HG03108 (cell line): Measurements from ENCODE around the gene TMEM120B.
A peak's percentile ranks its signal among the peaks of the same experiment; 100 is the strongest.

Experiments
- ATAC-seq: cut with Tn5 transposase; IDR thresholded peaks from one replicate; pipeline ENCODE4 v1.9.1; 2021; ENCODE audit warnings: moderate library complexity; ENCODE audit not compliant: unreplicated experiment

TMEM120B gene

DNA sequence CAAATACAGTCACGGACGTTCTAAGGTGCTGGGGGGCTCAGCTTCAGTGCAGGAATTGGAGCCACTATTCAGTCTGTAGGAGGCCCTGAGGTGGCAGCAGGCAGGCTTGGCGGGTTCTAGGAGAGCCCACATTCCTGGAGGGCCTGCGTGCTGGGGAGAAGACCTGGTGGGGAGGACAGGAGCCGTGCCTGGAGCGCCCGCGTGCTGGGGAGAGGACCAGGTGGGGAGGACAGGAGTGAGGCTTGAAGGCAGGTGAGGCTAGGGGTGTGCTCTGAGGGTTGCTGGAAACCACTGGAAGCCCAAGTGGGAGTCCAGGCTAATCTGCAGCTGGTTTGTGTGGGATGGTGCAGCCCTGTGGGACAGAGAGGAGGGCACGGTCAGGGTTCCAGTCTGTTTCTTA, 57.8 kb downstream of the TMEM120B start:
- ATAC-seq: no peak

DNA sequence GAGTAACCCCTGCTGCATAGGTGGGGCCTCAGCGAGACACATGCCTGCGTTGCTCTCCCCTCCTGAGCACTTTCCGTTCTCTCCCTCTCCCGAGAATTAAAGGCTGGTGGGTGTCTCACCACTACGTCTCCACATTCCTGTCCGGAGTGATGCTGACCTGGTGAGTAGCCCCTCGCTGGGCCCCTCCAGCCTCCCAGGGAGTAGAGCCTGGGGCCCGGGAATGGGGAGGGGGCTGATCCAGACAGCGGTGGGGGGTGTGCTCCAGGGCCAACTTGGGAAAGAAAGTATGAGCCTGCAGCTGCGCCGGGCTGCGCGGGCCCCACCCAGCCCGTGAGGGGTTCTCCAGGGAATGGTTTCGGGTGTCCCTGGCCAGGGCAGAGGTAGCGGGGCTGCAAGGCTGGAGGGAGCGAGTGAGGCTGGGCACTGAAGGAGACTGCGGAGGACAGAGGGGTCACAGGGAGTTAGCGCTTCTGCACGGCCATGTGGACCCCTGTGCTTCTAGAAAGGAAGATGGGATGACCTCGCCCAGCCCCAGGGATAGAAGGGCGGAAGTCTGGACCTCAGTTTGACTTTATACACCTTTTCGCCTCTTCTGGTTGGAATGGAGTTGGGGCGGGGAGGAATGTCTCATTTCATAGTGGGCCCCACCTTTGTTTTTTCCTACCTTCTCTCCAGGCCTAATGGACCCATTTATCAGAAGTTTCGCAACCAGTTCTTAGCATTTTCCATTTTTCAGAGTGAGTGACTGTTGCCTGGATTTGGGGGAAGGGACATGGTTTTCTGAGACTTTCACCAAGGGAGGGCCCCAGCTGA, 58.5 kb downstream of the TMEM120B start:
- ATAC-seq: no peak

DNA sequence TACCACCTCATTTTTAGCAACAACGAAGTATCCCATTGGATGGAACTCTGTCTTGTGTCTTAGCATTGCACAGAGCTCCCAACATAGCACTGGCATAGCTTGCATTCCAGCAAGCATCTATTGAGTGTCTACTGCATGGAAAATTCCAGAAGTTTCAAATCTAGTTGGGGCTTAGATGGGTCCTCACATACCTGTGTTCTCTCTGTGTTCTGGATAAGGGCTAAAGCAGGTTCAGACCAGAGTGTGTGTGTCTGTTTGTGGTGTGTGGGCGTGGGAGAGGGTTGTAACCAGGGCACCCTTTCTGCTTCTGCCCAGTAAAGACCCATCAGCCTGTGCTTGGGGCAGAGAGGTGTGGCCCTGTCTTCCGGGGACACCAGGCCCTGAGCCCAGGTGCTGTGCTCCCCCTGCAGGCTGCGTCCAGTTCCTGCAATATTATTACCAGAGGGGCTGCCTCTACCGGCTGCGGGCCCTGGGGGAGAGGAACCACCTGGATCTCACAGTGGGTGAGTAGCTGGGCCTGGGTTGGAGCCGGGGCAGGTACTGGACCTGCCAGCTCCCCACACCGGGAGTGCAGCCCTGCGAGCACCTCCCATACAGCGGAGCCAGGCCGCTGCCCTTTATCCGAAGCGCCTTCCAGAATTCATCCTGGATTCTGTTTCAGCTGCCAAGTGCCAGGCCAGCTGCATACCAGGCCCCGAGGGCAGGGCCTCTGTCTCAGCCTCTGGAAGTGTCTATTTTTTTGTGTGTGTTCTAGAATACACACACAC, 60.6 kb downstream of the TMEM120B start:
- peak; percentile 87 for ATAC-seq

GRCh38 chr12:121774968-121775474, 62.5 kb downstream of the TMEM120B start:
- ATAC-seq: no peak

- no peak for ATAC-seq
These were observed 62.9 kb downstream of the TMEM120B start for GRCh38 chr12:121775501-121775900.

DNA sequence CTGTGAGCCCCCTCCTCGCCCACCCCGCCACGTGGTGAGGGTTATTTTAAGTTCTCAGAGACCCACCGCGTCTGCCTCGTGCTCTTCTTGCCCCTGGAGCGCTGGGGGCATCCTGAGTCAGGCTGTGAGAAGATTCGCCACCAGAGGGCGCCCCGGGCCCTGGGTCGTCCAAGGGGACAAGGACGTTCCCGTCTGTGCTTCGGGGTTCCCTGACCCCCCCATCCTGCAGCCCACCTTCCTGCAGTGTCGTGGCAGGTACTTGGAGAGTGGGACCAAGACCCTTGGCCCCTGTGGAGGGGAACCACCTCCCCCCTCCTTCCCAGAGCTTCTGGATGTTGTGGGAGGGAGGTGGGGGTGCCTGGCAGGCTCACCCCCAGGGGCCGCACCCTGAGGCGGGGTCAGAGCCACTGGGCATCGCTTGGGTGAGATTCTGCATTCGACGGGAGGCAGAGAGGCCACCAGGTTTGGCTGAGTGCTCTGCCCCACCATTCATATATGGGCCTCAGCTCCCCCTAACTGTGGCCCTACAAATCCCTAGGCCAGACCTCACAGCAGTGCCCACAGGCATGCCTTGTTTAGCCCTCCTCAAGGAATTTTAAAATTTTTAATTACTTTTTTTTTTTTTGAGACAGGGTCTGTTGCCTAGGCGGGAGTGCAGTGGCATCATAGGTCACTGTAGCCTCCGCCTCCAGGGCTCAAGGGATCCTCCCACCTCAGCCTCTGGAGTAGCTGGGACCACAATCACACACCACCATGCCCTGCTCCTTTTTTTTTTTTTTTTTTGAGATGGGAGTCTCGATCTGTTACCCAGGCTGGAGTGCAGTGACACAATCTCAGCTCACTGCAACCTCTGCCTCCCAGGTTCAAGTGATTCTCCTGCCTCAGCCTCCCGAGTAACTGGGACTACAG, 63.9 kb downstream of the TMEM120B start:
- no peak for ATAC-seq

GRCh38 chr12:121778567-121779421, 66.2 kb downstream of the TMEM120B start:
- ATAC-seq: no peak

GRCh38 chr12:121779422-121779895, 66.9 kb downstream of the TMEM120B start:
- ATAC-seq: no peak

- no peak for ATAC-seq
These were observed 67.9 kb downstream of the TMEM120B start for GRCh38 chr12:121780429-121780828.

DNA sequence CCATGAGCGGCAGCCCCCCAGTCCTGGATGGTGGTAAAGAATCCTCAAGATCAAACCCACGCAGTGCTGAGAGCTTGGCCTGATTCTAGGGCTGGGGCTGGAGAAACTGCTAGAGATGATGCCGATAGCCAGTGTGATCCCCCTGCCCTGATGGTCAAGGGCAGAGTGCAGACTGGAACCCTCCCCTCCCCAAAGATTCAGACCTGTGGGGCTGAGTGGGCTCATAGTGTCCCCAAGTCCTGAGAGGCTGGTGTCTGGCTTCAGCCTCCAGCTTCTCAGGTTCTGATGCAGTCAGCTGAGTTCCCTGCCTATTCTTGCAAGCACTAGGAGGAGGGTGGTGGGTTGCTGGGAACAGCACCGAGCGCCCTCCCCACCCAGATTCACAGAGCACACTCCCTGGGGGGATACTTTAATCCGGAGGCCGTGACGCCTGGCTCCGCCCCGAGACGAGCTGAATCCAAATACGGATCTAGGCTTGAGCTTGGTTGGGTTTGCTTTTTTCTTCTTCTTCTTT, 69.0 kb downstream of the TMEM120B start:
- ATAC-seq: peak; percentile 24

GRCh38 chr12:121781998-121782979, 69.7 kb downstream of the TMEM120B start:
- peak; percentile 55 for ATAC-seq

- no peak for ATAC-seq
These were observed 71.2 kb downstream of the TMEM120B start for GRCh38 chr12:121783766-121784165.

GRCh38 chr12:121784460-121784859, 71.9 kb downstream of the TMEM120B start:
- no peak for ATAC-seq

GRCh38 chr12:121786440-121786825, 73.9 kb downstream of the TMEM120B start:
- no peak for ATAC-seq

- ATAC-seq: no peak
These were observed 74.8 kb downstream of the TMEM120B start for GRCh38 chr12:121787063-121788025.

DNA sequence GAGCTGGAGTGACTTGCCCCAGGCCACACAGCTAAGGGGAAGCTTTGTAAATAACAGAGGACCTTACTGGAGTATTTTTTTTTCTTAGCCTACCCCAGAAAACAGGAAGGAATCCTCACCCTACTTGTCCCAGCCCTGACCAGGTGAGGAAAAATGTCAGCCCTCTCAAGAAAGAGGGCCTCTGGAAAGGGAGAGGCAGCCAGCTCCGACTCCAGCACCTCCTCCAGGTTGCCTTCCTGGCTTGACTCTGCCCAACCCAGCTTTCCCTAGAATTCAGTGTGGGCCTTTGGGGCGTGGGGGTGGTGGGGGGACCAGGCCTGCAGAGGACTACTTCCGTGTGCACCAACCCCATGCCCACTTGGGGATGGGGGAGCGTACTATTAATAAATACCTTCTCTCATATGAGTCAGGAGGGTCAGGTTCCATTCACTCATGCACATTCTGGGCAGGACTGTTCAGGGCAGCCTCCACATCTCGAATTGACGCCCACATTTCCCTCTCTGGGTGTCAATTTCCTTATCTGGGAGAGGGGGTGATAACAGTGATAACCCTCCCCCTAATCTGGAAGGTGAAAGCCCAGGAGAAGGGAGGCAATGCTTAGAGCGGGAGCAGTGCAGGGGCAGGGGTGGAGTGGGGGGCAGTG, 75.7 kb downstream of the TMEM120B start:
- ATAC-seq: no peak

DNA sequence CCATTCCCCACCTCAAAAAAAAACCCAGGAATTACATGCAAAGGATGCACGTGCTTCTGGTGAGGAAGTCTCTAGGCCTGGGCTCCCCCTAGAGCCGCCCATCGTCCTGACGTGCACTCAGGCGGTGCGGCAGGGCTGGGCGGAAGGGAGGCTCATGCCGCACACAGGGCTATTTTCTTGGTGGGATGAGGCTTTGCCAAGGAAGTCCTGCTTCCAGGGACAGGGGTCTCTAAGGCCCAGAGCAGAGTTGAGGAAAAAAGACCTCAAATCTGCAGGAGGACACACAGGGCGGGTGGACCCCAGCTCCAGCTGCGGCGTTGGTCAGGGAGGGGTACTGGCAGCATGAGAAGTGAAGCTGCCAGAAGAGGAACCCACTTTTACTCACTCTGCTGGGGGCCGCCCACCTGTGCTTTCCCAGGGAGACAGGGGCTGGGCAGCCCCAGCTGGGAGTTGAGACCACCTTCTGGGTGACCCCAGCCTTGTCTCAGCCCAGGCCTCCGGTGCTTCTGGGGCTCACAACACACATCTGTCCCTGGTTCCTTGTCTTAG, 76.8 kb downstream of the TMEM120B start:
- ATAC-seq: no peak
